Body of pancreas (tissue), 4 donors: ENCODE data around the gene CCDC126. TPM values are rescaled to one million over a fixed set of nuclear protein-coding genes. Genes with fewer than 3 reads are reported as not detected.

Experiments
- ATAC-seq: fragments of 150-250 bp; one replicate; pipeline ENCODE4 v1.9.1; 2016
- DNase-seq, 4 donors: peaks; one replicate each; pipeline ENCODE4 v3.0.0-alpha.2; 2019
- H3K27ac ChIP-seq, 4 donors: fragments of 200-600 bp; sonication (generic); 1 replicate in 3 of 4; 2 replicates in 1 of 4; pipeline versions ENCODE4 v1.5.1 to v1.6.1; 2016 to 2019; ENCODE audit warnings: mild to moderate bottlenecking in 1 of 4, mixed read lengths in 1 of 4, moderate library complexity in 1 of 4
- H3K27me3 ChIP-seq, 2 donors: fragments of 200-600 bp; sonication (generic); one replicate each; pipeline ENCODE4 v1.6.0; 2016; ENCODE audit warnings: mild to moderate bottlenecking in 1 of 2
- H3K36me3 ChIP-seq, 2 donors: fragments of 200-600 bp; sonication (generic); replicated peaks in 1 of 2; 2 replicates each; pipeline ENCODE4 v1.5.1; 2016; ENCODE audit warnings: low read depth in 2 of 2; ENCODE audit not compliant: insufficient read depth in 1 of 2
- H3K4me1 ChIP-seq: fragments of 200-600 bp; sonication (generic); one replicate; pipeline ENCODE4 v1.6.0; 2016
- H3K4me3 ChIP-seq, 2 donors: fragments of 200-600 bp; sonication (generic); 1 replicate in 1 of 2; 2 replicates in 1 of 2; pipeline ENCODE4 v1.5.1; 2016 to 2019
- H3K9me3 ChIP-seq, 3 donors: fragments of 200-600 bp; sonication (generic); 1 replicate in 2 of 3; 2 replicates in 1 of 3; pipeline ENCODE4 v1.5.1; 2016
- CTCF ChIP-seq, 7 experiments: fragments of 450-650 bp in 4 of 7; fragments of 200-600 bp in 3 of 7; sonication (generic) in 3 of 7; IDR thresholded peaks; one replicate each; pipeline ENCODE4 v1.5.1; 2016 to 2019; ENCODE audit warnings: antibody characterized with exemption in 7 of 7
- POLR2A ChIP-seq, 3 donors: fragments of 450-650 bp; IDR thresholded peaks; one replicate each; pipeline ENCODE4 v1.6.1; 2016; ENCODE audit warnings: antibody characterized with exemption in 3 of 3, mild to moderate bottlenecking in 2 of 3
- WGBS, 2 donors: methylation state at CpG; one replicate each; pipeline ENCODE4 v1.1.5; 2017; 5-methylcytosine and 5-hydroxymethylcytosine counted together
- intact Hi-C: fragments of 100-400 bp; cut with DNase I; formaldehyde crosslinking; loops from one replicate; pipeline ENCODE4 v1.15.1; 2023
- total RNA-seq, 2 donors: library from RNA; depleted of rRNA; stranded (reverse); fragments of >200 nt; gene quantifications; one replicate each; pipeline ENCODE4 v1.1.0, GENCODE V29; 2016

CCDC126 gene
- total RNA-seq, 2 donors from 2014 or later = 5.3 to 8.6 TPM

DNA sequence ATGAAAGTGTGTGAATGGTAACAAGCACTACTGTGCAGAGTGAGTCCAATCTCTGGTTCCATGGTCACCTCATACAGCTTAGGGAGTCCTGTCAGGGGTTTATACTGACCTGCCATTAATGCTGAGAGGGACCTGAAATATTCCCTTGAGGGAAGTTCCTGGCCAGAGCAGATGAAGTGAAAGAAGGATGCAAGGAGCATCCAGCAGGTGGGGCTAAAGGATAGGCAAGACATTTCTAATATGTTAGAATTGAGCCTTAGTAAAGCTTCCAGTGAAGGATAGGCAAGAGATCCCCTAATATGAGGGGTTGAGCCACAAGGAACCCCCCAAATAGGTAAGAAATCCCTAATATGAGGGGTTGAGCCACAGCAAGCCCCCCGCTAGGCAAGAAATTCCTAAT lies 57.3 kb downstream of the CCDC126 start:
- Histone ChIP-seq H3K36me3 (no peaks in the 10 kb centered on the region), H3K4me1 (no peaks in the 10 kb centered on the region), H3K9me3 (no peaks in the 10 kb centered on the region), H3K27me3 (no peaks in the 10 kb centered on the region), H3K4me3 (no peak overlapping the region), H3K27ac (no peak overlapping the region)
- DNase-seq (peak; percentile 76 to 82 (median 78)), ATAC-seq (peak; percentile 82)
- peak; percentile 45 to 82 (median 73) for TF ChIP-seq CTCF (IDR thresholded peaks at IDR 0.05)
- TF ChIP-seq POLR2A (IDR thresholded peaks at IDR 0.05) = no peak
- intact Hi-C loops = loop anchor here (10.0 kb wide), 1 partner anchor 60 kb away; the partner anchor contains the start of gene STK31
- 0 to 37% methylated on average over 1 of the region's 1 CpG for WGBS, 2 donors

- DNase-seq = no peak
- WGBS, 2 donors = 84 to 90% methylated on average over 21 of the region's 22 CpGs
- Histone ChIP-seq H3K4me3 (no peak overlapping the region), H3K9me3 (no peaks in the 10 kb centered on the region), H3K36me3 (no peaks in the 10 kb centered on the region), H3K27me3 (no peaks in the 10 kb centered on the region), H3K27ac (no peak overlapping the region), H3K4me1 (no peaks in the 10 kb centered on the region)
- TF ChIP-seq CTCF (IDR thresholded peaks at IDR 0.05) (no peak), POLR2A (IDR thresholded peaks at IDR 0.05) (no peak)
- intact Hi-C loops = loop anchor here (10.0 kb wide), 1 partner anchor 59 kb away; the partner anchor contains the start of gene STK31
- ATAC-seq = no peak
These were observed 58.3 kb downstream of the CCDC126 start for GRCh38 chr7:23655433-23655832.

DNA sequence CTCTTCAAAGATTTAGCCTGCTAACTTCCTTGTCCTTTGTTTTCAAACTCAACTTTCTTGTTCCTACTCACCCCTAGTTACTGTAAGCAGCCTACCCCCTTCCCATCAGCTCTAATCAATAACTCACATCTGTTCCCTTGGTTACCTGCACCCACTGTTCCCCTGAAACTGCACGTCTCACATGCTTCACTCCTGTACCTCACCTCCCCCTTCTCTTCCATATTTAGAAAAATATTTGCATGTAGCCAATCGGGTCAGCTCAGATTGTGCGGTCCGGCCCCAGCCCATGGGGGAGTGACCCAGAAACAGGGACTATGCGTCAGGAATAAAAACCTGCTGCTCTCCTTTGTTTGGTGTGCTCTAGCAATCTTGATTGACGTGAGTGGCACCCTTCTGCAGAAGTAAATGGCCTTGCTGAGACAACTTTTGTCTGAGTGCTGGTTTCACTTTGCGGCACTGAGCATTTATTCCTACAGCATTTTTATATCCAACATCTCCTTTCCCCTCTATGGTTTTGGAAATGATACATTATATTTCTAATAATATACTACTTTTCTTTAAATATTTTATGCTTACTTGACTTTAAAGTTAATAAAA lies 61.7 kb downstream of the CCDC126 start:
- no peak overlapping the region for H3K4me3 ChIP-seq
- DNase-seq (no peak), ATAC-seq (no peak)
- peaks cover 6% of the 10 kb centered on the region for H3K4me1 ChIP-seq
- WGBS, 2 donors = 75 to 80% methylated on average over 7 of the region's 7 CpGs
- H3K27ac ChIP-seq = no peak overlapping the region
- H3K9me3 ChIP-seq = no peaks in the 10 kb centered on the region
- TF ChIP-seq POLR2A (IDR thresholded peaks at IDR 0.05) (no peak), CTCF (IDR thresholded peaks at IDR 0.05) (no peak)
- intact Hi-C loops = loop anchor here (10.0 kb wide), 1 partner anchor 56 kb away; the partner anchor contains the start of gene STK31
- H3K36me3 ChIP-seq = no peaks in the 10 kb centered on the region
- H3K27me3 ChIP-seq = no peaks in the 10 kb centered on the region

DNA sequence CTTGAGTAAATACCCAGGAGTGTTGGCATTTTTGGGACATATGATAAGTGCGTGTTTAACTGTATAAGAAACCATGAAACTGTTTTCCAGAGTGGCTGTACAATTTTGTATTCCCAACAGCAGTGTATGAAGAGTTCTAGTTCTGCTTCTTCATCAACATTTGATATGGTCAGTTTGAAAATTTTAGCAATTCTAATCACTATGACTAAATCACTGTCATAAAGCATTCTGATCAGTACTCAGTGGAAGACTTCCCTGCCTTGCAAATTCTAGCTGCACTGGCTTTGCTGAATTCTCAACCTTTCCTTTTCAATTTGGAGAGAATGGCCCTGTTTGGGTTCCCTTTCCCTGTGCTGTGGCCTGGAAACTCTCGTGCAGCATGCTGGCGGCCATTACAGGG lies 64.2 kb downstream of the CCDC126 start:
- 88 to 94% methylated on average over 3 of the region's 3 CpGs for WGBS, 2 donors
- intact Hi-C loops = no loop called here
- TF ChIP-seq CTCF (IDR thresholded peaks at IDR 0.05) = no peak
- TF ChIP-seq POLR2A (IDR thresholded peaks at IDR 0.05) = no peak
- H3K27ac ChIP-seq = no peak overlapping the region
- ATAC-seq = no peak
- H3K27me3 ChIP-seq = no peaks in the 10 kb centered on the region
- H3K4me1 ChIP-seq = peaks cover 6% of the 10 kb centered on the region
- no peaks in the 10 kb centered on the region for H3K36me3 ChIP-seq
- no peak overlapping the region for H3K4me3 ChIP-seq
- no peak for DNase-seq
- no peaks in the 10 kb centered on the region for H3K9me3 ChIP-seq
